Upper lobe of left lung (tissue), 6 donors: ENCODE measurements around the gene ADAD2. TPM values are rescaled to one million over a fixed set of nuclear protein-coding genes. Genes with fewer than 3 reads are reported as not detected.

Experiments
- ATAC-seq, 2 donors: fragments of 200-7000 bp; cut with Tn5 transposase; one replicate each; pipeline ENCODE4 v1.9.1; 2022; ENCODE audit warnings: mild to moderate bottlenecking in 2 of 2, moderate library complexity in 2 of 2; ENCODE audit not compliant: low FRiP score in 2 of 2
- DNase-seq, 2 donors: peaks; one replicate each; pipeline ENCODE4 v3.0.0-alpha.2; 2019 to 2020
- H3K27ac ChIP-seq, 4 donors: fragments of 200-600 bp; sonication (generic); one replicate each; pipeline ENCODE4 v1.5.1; 2016 to 2019
- H3K27me3 ChIP-seq, 4 donors: fragments of 200-600 bp; sonication (generic); one replicate each; pipeline ENCODE4 v1.5.1; 2017 to 2019
- H3K36me3 ChIP-seq, 4 donors: fragments of 200-600 bp; sonication (generic); one replicate each; pipeline ENCODE4 v1.5.1; 2016 to 2019
- H3K4me1 ChIP-seq, 4 donors: fragments of 200-600 bp; sonication (generic); one replicate each; pipeline ENCODE4 v1.5.1; 2018 to 2019
- H3K4me3 ChIP-seq, 4 donors: fragments of 200-600 bp; sonication (generic); one replicate each; pipeline ENCODE4 v1.5.1; 2017 to 2019; ENCODE audit warnings: mild to moderate bottlenecking in 2 of 4, moderate library complexity in 1 of 4
- H3K9me3 ChIP-seq, 4 donors: fragments of 200-600 bp; sonication (generic); one replicate each; pipeline ENCODE4 v1.5.1; 2018 to 2019
- CTCF ChIP-seq, 6 experiments: fragments of 450-650 bp in 4 of 6; fragments of 200-600 bp in 2 of 6; sonication (generic) in 2 of 6; IDR thresholded peaks; one replicate each; pipeline ENCODE4 v1.5.1; 2016 to 2019; ENCODE audit warnings: antibody characterized with exemption in 6 of 6
- EP300 ChIP-seq, 4 donors: sonication (generic); formaldehyde crosslinking; IDR thresholded peaks; one replicate each; pipeline ENCODE4 v1.5.1; 2017; ENCODE audit warnings: antibody characterized with exemption in 4 of 4, control low read depth in 2 of 4
- POLR2A ChIP-seq, 4 donors: fragments of 450-650 bp; IDR thresholded peaks; one replicate each; pipeline ENCODE4 v1.5.1; 2016 to 2017; ENCODE audit warnings: antibody characterized with exemption in 4 of 4, mild to moderate bottlenecking in 2 of 4
- POLR2AphosphoS5 ChIP-seq, 2 donors: sonication (generic); formaldehyde crosslinking; IDR thresholded peaks; one replicate each; pipeline ENCODE4 v1.5.1; 2017; ENCODE audit warnings: antibody characterized with exemption in 2 of 2
- WGBS, 2 donors: methylation state at CpG; one replicate each; pipeline ENCODE4 v1.1.5; 2017 to 2018; 5-methylcytosine and 5-hydroxymethylcytosine counted together
- total RNA-seq, 6 donors: library from RNA; depleted of rRNA in 4 of 6; stranded (reverse); fragments of >200 nt in 4 of 6; gene quantifications; one replicate each; pipeline versions ENCODE4 v1.1.0 to v1.2.1, GENCODE V29; 2016 to 2021
- donor health status: DM: no; HTN: no; CAD: no; lungs with moderate emphysema.
- donor health status: DM: no; HTN: yes; CAD: no; lungs with severe emphysema.

ADAD2 gene
- total RNA-seq, 6 donors from 2014 or later: 1.1 TPM; not detected in 5

- no peaks in the 10 kb centered on the region for H3K27me3 ChIP-seq
- H3K4me1 ChIP-seq: peaks cover 0 to 9% (median under 1%) of the 10 kb centered on the region in 4 donors
- WGBS, 2 donors: 92 to 95% methylated on average over 4 to 5 of the region's 5 CpGs
- no peak for TF ChIP-seq CTCF (IDR thresholded peaks at IDR 0.05)
- no peak for TF ChIP-seq EP300 (IDR thresholded peaks at IDR 0.05)
- TF ChIP-seq POLR2A (IDR thresholded peaks at IDR 0.05): no peak
- TF ChIP-seq POLR2AphosphoS5 (IDR thresholded peaks at IDR 0.05): no peak
- no peaks in the 10 kb centered on the region for H3K36me3 ChIP-seq
- ATAC-seq (no peak), DNase-seq (no peak)
- H3K9me3 ChIP-seq: no peaks in the 10 kb centered on the region
- H3K4me3 ChIP-seq: no peak overlapping the region
- no peak overlapping the region for H3K27ac ChIP-seq
Observed at GRCh38 chr16:84232969-84233368, 42.0 kb downstream of the ADAD2 start.

GRCh38 chr16:84233748-84234147, 42.8 kb downstream of the ADAD2 start:
- ATAC-seq (no peak), DNase-seq (no peak)
- Histone ChIP-seq H3K9me3 (no peaks in the 10 kb centered on the region), H3K4me3 (no peak overlapping the region), H3K36me3 (no peaks in the 10 kb centered on the region), H3K27me3 (no peaks in the 10 kb centered on the region), H3K4me1 (peaks cover 0 to 10% (median 0%) of the 10 kb centered on the region in 4 donors), H3K27ac (no peak overlapping the region)
- 78 to 80% methylated on average over 9 of the region's 9 CpGs for WGBS, 2 donors
- TF ChIP-seq POLR2A (IDR thresholded peaks at IDR 0.05): no peak
- no peak for TF ChIP-seq EP300 (IDR thresholded peaks at IDR 0.05)
- TF ChIP-seq CTCF (IDR thresholded peaks at IDR 0.05): no peak
- TF ChIP-seq POLR2AphosphoS5 (IDR thresholded peaks at IDR 0.05): no peak

GRCh38 chr16:84234321-84235241, 43.6 kb downstream of the ADAD2 start:
- Histone ChIP-seq H3K27ac (no peak overlapping the region), H3K4me1 (peaks cover 0 to 18% (median 4%) of the 10 kb centered on the region in 4 donors), H3K9me3 (no peaks in the 10 kb centered on the region), H3K4me3 (no peak overlapping the region), H3K27me3 (no peaks in the 10 kb centered on the region), H3K36me3 (no peaks in the 10 kb centered on the region)
- TF ChIP-seq POLR2A (IDR thresholded peaks at IDR 0.05) (no peak), POLR2AphosphoS5 (IDR thresholded peaks at IDR 0.05) (peak in 1 of 2 donors; percentile 12)
- DNase-seq: no peak
- no peak for ATAC-seq
- 60 to 67% methylated on average over 19 to 21 of the region's 21 CpGs for WGBS, 2 donors

GRCh38 chr16:84236671-84237070, 45.7 kb downstream of the ADAD2 start:
- no peaks in the 10 kb centered on the region for H3K27me3 ChIP-seq
- ATAC-seq (no peak), DNase-seq (peak in 1 of 2 donors; percentile 70)
- no peak overlapping the region for H3K27ac ChIP-seq
- 91 to 92% methylated on average over 25 of the region's 25 CpGs for WGBS, 2 donors
- H3K4me1 ChIP-seq: peaks cover 0 to 18% (median 7%) of the 10 kb centered on the region in 4 donors
- H3K36me3 ChIP-seq: no peaks in the 10 kb centered on the region
- no peaks in the 10 kb centered on the region for H3K9me3 ChIP-seq
- TF ChIP-seq POLR2AphosphoS5 (IDR thresholded peaks at IDR 0.05): no peak
- TF ChIP-seq CTCF (IDR thresholded peaks at IDR 0.05): no peak
- no peak for TF ChIP-seq POLR2A (IDR thresholded peaks at IDR 0.05)
- TF ChIP-seq EP300 (IDR thresholded peaks at IDR 0.05): no peak
- H3K4me3 ChIP-seq: no peak overlapping the region

- 75 to 88% methylated on average over 17 of the region's 17 CpGs for WGBS, 2 donors
Observed at GRCh38 chr16:84237994-84238750, 47.2 kb downstream of the ADAD2 start.

More at GRCh38 chr16:84237994-84238750, 47.2 kb downstream of the ADAD2 start:
- Histone ChIP-seq H3K9me3 (no peaks in the 10 kb centered on the region), H3K36me3 (no peaks in the 10 kb centered on the region), H3K4me1 (peaks cover 0 to 18% (median 7%) of the 10 kb centered on the region in 4 donors), H3K27ac (peak overlapping the region in 1 of 4 donors; percentile 35), H3K4me3 (no peak overlapping the region), H3K27me3 (no peaks in the 10 kb centered on the region)
- ATAC-seq: peak; percentile 22 to 83
- TF ChIP-seq EP300 (IDR thresholded peaks at IDR 0.05) (peak in 2 of 4 donors; percentile 81 to 87), POLR2A (IDR thresholded peaks at IDR 0.05) (no peak), CTCF (IDR thresholded peaks at IDR 0.05) (no peak), POLR2AphosphoS5 (IDR thresholded peaks at IDR 0.05) (peak in 1 of 2 donors; percentile 40)
- peak in 1 of 2 donors; percentile 61 for DNase-seq
